SK-N-SH treated with all-trans-retinoic acid at 6 μM for 48 hours (cell line): ENCODE data around the gene SLC13A5.

ENCODE experiments used
- ATAC-seq: fragments of 200-7000 bp; cut with Tn5 transposase; 3 replicates; pipeline ENCODE4 v1.9.1; 2020; ENCODE audit warnings: mild to moderate bottlenecking, moderate library complexity
- ARNTL ChIP-seq: fragments of 450-650 bp; formaldehyde crosslinking; IDR thresholded peaks from 2 replicates; pipeline ENCODE4 v1.5.0; 2020; ENCODE audit warnings: low read depth, mild to moderate bottlenecking, moderate library complexity, borderline replicate concordance
- BACH2 ChIP-seq: fragments of 250-450 bp; sonication (Bioruptor Pico); IDR thresholded peaks from 2 replicates; pipeline ENCODE4 v1.9.0; 2021; ENCODE audit warnings: mild to moderate bottlenecking, borderline replicate concordance
- CSDC2 ChIP-seq: fragments of 250-450 bp; sonication (Bioruptor Pico); IDR thresholded peaks from 2 replicates; pipeline ENCODE4 v1.5.0; 2020; ENCODE audit warnings: mild to moderate bottlenecking, moderate library complexity
- ESRRG ChIP-seq: fragments of 250-450 bp; sonication (Bioruptor Pico); IDR thresholded peaks from 2 replicates; pipeline ENCODE4 v1.6.1; 2021; ENCODE audit warnings: mild to moderate bottlenecking
- GLIS3 ChIP-seq: fragments of 250-450 bp; sonication (Bioruptor Pico); IDR thresholded peaks from 2 replicates; pipeline ENCODE4 v1.5.0; 2020; ENCODE audit warnings: mild to moderate bottlenecking, moderate library complexity
- ISL1 ChIP-seq: fragments of 250-450 bp; sonication (Bioruptor Pico); IDR thresholded peaks from 2 replicates; pipeline ENCODE4 v2.1.2; 2022; ENCODE audit warnings: mild to moderate bottlenecking, moderate library complexity
- OSR1 ChIP-seq: fragments of 250-450 bp; sonication (Bioruptor Pico); IDR thresholded peaks from 2 replicates; pipeline ENCODE4 v1.8.0; 2022; ENCODE audit warnings: moderate library complexity, mild to moderate bottlenecking, inconsistent platforms
- PPARA ChIP-seq: fragments of 250-450 bp; sonication (Bioruptor Pico); IDR thresholded peaks from 2 replicates; pipeline ENCODE4 v1.5.0; 2020; ENCODE audit warnings: mild to moderate bottlenecking, borderline replicate concordance
- SNAI2 ChIP-seq: fragments of 250-450 bp; sonication (Bioruptor Pico); IDR thresholded peaks from 2 replicates; pipeline ENCODE4 v1.5.0; 2020; ENCODE audit warnings: mild to moderate bottlenecking, moderate library complexity
- TOX ChIP-seq: fragments of 250-450 bp; sonication (Bioruptor Pico); IDR thresholded peaks from 2 replicates; pipeline ENCODE4 v1.8.0; 2021; ENCODE audit warnings: mild to moderate bottlenecking, moderate library complexity, borderline replicate concordance
- ZC3H10 ChIP-seq: fragments of 250-450 bp; sonication (Bioruptor Pico); IDR thresholded peaks from 2 replicates; pipeline ENCODE4 v1.5.1; 2021; ENCODE audit warnings: mild to moderate bottlenecking, moderate library complexity
- ZFP3 ChIP-seq: fragments of 250-450 bp; sonication (Bioruptor Pico); IDR thresholded peaks from 2 replicates; pipeline ENCODE4 v1.5.0; 2020; ENCODE audit warnings: mild to moderate bottlenecking, moderate library complexity
- ZNF565 ChIP-seq: fragments of 450-650 bp; formaldehyde crosslinking; conservative IDR thresholded peaks from 2 replicates; pipeline ENCODE4 v1.5.0; 2020; ENCODE audit warnings: low read depth, mild to moderate bottlenecking, moderate library complexity
- ZNF70 ChIP-seq: fragments of 450-650 bp; formaldehyde crosslinking; IDR thresholded peaks from 2 replicates; pipeline ENCODE4 v1.5.0; 2020; ENCODE audit warnings: mild to moderate bottlenecking, moderate library complexity
- ZNF8 ChIP-seq: fragments of 450-650 bp; formaldehyde crosslinking; IDR thresholded peaks from 2 replicates; pipeline ENCODE4 v1.5.0; 2020; ENCODE audit warnings: mild to moderate bottlenecking, moderate library complexity
- TF ChIP-seq, protein P1 (sequence below): fragments of 250-450 bp; sonication (Bioruptor Pico); IDR thresholded peaks from 2 replicates; pipeline ENCODE4 v1.8.0; 2020; ENCODE audit warnings: mild to moderate bottlenecking, moderate library complexity, borderline replicate concordance
- TF ChIP-seq, protein P2 (sequence below): fragments of 250-450 bp; sonication (Bioruptor Pico); IDR thresholded peaks from 2 replicates; pipeline ENCODE4 v1.8.0; 2021; ENCODE audit warnings: low read depth, mild to moderate bottlenecking, moderate library complexity, borderline replicate concordance
- TF ChIP-seq, protein P3 (sequence below): fragments of 250-450 bp; sonication (Bioruptor Pico); IDR thresholded peaks from 2 replicates; pipeline ENCODE4 v1.5.1; 2021; ENCODE audit warnings: mild to moderate bottlenecking, moderate library complexity
- TF ChIP-seq, protein P4 (sequence below): fragments of 250-450 bp; sonication (Bioruptor Pico); IDR thresholded peaks from 2 replicates; pipeline ENCODE4 v1.5.0; 2020; ENCODE audit warnings: mild to moderate bottlenecking, moderate library complexity

Gene SLC13A5

DNA sequence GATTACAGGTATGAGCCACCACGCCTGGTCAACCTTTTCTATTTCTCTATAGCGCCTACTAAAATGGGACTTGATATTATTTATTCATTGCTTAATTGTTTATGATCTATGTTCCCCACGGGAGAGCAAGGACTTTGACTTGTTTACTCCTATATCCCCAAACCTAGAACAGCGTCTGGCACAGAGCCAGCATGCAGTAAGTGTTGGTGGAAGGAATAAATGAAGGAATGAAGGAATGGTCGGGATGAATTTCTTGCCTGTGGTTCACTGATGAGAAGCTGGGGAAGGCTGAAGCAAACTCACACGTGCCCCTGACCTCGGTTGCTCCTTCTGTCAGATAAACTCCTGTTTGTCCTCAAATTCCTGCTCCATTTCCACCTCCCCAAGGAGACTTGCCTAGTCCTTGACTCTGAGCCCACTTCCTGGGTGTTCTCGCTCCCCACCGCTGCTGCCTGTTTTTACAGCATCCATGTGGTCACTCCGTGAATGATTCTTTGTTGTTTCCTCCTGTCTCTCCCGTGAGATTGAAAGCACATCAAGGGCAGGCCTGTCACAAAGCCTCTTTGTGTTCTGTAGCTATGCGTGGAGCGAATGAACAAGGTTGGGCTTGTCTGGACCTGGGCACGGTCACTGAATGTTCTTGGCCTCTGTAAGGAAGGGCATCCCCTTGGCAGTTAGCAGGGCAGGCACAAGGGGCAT, 44.3 kb downstream of the SLC13A5 start (continued):
- no peak for TF ChIP-seq ZNF565 (CRISPR knock-in tag)
- no peak for TF ChIP-seq ESRRG (CRISPR knock-in tag)
- TF ChIP-seq, protein P1, sequence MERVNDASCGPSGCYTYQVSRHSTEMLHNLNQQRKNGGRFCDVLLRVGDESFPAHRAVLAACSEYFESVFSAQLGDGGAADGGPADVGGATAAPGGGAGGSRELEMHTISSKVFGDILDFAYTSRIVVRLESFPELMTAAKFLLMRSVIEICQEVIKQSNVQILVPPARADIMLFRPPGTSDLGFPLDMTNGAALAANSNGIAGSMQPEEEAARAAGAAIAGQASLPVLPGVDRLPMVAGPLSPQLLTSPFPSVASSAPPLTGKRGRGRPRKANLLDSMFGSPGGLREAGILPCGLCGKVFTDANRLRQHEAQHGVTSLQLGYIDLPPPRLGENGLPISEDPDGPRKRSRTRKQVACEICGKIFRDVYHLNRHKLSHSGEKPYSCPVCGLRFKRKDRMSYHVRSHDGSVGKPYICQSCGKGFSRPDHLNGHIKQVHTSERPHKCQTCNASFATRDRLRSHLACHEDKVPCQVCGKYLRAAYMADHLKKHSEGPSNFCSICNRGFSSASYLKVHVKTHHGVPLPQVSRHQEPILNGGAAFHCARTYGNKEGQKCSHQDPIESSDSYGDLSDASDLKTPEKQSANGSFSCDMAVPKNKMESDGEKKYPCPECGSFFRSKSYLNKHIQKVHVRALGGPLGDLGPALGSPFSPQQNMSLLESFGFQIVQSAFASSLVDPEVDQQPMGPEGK, result no peak
- no peak for TF ChIP-seq OSR1 (CRISPR knock-in tag)
- TF ChIP-seq CSDC2 (CRISPR knock-in tag), result no peak
- TF ChIP-seq, protein P2, sequence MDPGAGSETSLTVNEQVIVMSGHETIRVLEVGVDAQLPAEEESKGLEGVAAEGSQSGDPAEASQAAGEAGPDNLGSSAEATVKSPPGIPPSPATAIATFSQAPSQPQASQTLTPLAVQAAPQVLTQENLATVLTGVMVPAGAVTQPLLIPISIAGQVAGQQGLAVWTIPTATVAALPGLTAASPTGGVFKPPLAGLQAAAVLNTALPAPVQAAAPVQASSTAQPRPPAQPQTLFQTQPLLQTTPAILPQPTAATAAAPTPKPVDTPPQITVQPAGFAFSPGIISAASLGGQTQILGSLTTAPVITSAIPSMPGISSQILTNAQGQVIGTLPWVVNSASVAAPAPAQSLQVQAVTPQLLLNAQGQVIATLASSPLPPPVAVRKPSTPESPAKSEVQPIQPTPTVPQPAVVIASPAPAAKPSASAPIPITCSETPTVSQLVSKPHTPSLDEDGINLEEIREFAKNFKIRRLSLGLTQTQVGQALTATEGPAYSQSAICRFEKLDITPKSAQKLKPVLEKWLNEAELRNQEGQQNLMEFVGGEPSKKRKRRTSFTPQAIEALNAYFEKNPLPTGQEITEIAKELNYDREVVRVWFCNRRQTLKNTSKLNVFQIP (CRISPR knock-in tag), result no peak
- TF ChIP-seq TOX (CRISPR knock-in tag), result no peak

DNA sequence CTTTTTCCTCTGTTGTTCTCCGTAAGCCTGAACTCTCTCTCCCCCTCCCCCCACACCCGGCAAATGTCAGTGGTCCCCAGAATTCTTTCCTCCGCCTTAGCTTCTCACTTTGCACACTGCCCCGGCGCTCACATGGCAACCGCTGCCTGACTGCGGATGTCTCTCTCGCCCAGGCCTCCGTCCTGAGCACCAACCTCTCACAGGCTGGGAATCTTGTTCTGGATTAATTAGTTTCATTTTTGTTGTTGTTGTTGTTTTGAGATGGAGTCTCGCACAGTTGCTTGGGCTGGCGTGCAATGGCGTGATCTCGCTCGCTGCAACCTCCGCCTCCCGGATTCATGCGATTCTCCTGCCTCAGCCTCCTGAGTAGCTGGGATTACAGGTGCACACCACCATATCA, 45.0 kb downstream of the SLC13A5 start:
- no peak for ATAC-seq
- TF ChIP-seq TOX (CRISPR knock-in tag), result no peak
- TF ChIP-seq OSR1 (CRISPR knock-in tag), result no peak
- no peak for TF ChIP-seq ZC3H10 (CRISPR knock-in tag)
- no peak for TF ChIP-seq BACH2 (CRISPR knock-in tag)
- TF ChIP-seq GLIS3 (CRISPR knock-in tag), result no peak
- no peak for TF ChIP-seq ESRRG (CRISPR knock-in tag)
- TF ChIP-seq, protein P3, sequence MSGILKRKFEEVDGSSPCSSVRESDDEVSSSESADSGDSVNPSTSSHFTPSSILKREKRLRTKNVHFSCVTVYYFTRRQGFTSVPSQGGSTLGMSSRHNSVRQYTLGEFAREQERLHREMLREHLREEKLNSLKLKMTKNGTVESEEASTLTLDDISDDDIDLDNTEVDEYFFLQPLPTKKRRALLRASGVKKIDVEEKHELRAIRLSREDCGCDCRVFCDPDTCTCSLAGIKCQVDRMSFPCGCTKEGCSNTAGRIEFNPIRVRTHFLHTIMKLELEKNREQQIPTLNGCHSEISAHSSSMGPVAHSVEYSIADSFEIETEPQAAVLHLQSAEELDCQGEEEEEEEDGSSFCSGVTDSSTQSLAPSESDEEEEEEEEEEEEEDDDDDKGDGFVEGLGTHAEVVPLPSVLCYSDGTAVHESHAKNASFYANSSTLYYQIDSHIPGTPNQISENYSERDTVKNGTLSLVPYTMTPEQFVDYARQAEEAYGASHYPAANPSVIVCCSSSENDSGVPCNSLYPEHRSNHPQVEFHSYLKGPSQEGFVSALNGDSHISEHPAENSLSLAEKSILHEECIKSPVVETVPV, result no peak
- TF ChIP-seq CSDC2 (CRISPR knock-in tag), result no peak
- TF ChIP-seq ZNF70 (CRISPR knock-in tag), result no peak
- TF ChIP-seq ZNF8 (CRISPR knock-in tag), result no peak
- no peak for TF ChIP-seq ZNF565 (CRISPR knock-in tag)
- TF ChIP-seq ZFP3 (CRISPR knock-in tag), result no peak
- TF ChIP-seq, protein P2 (CRISPR knock-in tag), result no peak
- TF ChIP-seq PPARA (CRISPR knock-in tag), result no peak
- TF ChIP-seq, protein P4, sequence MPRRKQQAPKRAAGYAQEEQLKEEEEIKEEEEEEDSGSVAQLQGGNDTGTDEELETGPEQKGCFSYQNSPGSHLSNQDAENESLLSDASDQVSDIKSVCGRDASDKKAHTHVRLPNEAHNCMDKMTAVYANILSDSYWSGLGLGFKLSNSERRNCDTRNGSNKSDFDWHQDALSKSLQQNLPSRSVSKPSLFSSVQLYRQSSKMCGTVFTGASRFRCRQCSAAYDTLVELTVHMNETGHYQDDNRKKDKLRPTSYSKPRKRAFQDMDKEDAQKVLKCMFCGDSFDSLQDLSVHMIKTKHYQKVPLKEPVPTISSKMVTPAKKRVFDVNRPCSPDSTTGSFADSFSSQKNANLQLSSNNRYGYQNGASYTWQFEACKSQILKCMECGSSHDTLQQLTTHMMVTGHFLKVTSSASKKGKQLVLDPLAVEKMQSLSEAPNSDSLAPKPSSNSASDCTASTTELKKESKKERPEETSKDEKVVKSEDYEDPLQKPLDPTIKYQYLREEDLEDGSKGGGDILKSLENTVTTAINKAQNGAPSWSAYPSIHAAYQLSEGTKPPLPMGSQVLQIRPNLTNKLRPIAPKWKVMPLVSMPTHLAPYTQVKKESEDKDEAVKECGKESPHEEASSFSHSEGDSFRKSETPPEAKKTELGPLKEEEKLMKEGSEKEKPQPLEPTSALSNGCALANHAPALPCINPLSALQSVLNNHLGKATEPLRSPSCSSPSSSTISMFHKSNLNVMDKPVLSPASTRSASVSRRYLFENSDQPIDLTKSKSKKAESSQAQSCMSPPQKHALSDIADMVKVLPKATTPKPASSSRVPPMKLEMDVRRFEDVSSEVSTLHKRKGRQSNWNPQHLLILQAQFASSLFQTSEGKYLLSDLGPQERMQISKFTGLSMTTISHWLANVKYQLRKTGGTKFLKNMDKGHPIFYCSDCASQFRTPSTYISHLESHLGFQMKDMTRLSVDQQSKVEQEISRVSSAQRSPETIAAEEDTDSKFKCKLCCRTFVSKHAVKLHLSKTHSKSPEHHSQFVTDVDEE (CRISPR knock-in tag), result no peak
- no peak for TF ChIP-seq ISL1 (CRISPR knock-in tag)
- TF ChIP-seq ARNTL, result no peak
- TF ChIP-seq SNAI2 (CRISPR knock-in tag), result no peak

DNA sequence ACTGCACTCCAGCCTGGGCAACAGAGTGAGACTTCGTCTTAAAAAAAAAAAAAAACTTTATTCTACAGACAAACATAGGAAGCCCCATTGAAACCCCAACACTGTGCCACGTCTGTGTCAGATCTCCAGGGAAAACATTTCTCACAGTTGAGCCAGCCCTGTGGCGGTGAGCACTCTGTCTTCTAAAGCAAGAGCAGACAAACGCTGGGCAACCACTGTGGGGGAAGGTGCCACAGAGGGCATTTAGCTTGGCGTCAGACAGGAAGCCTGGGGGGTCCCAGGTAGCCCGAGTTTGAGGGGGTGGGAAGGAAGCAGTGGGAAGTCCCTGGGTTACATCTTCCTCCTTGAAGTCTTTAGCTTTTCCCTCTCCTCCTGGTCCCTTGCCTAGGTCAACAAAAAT, 45.7 kb downstream of the SLC13A5 start:
- no peak for ATAC-seq
- no peak for TF ChIP-seq SNAI2 (CRISPR knock-in tag)
- no peak for TF ChIP-seq PPARA (CRISPR knock-in tag)
- TF ChIP-seq OSR1 (CRISPR knock-in tag), result no peak
